ENCODE data around the gene DUSP19. TPM values are rescaled to one million over a fixed set of nuclear protein-coding genes. Genes with fewer than 3 reads are reported as not detected.

DUSP19 gene
- total and polyA plus RNA-seq, 10 of the 15 experiments (the other 5 are each of a cell fraction or from before 2014, with no cell fraction given) = 0.16 to 1.7 (median 0.57) TPM

- TF ChIP-seq NKRF (conservative IDR thresholded peaks at IDR 0.05) = no peak
- TF ChIP-seq YBX1 (IDR thresholded peaks at IDR 0.05) = no peak
Observed at GRCh38 chr2:183149489-183149888, 70.9 kb downstream of the DUSP19 start (continued).

Small RNA genes within 50 kb of the gene (small RNA-seq; reads per million reads assigned to genes)
- not detected for gene RF00599

Other genes with a start within 250 kb of the DUSP19 start
- not detected in 2 replicates for gene FRZB, start 212.1 kb upstream of the DUSP19 start, total RNA-seq (2014; rRNA removed)
- gene FRZB, start 212.1 kb upstream of the DUSP19 start, total RNA-seq (2014; rRNA removed; fragmentation: Illumina TruSeq; extraction: Trizol) = not detected in 2 replicates
- not detected in 2 replicates for gene FRZB, start 212.1 kb upstream of the DUSP19 start, total RNA-seq (2021)
- gene FRZB, start 212.1 kb upstream of the DUSP19 start, polyA plus RNA-seq (2011; rRNA removed) = not detected in 2 replicates
- gene FRZB, start 212.1 kb upstream of the DUSP19 start, polyA plus RNA-seq (2014; fragmentation: Illumina TruSeq; extraction: Trizol) = not detected in 2 replicates
- not detected for gene FRZB, start 212.1 kb upstream of the DUSP19 start, polyA plus RNA-seq (2014; fragmentation: Nextera tagmentation; extraction: Ambion mirVana)
- 0.03 TPM in 1 of 2 replicates, not detected in the other for gene FRZB, start 212.1 kb upstream of the DUSP19 start, polyA plus RNA-seq (2014; rRNA removed)
- gene FRZB, start 212.1 kb upstream of the DUSP19 start, polyA plus RNA-seq (2016; fragmentation: Nextera tagmentation; extraction: Ambion mirVana) = not detected
- 0.71 and 1.5 TPM in 2 replicates for gene NCKAP1, start 40.3 kb upstream of the DUSP19 start, total RNA-seq (2014; rRNA removed)
- gene NCKAP1, start 40.3 kb upstream of the DUSP19 start, total RNA-seq (2014; rRNA removed; fragmentation: Illumina TruSeq; extraction: Trizol) = 1.1 and 1.3 TPM in 2 replicates
- 0.93 and 1.3 TPM in 2 replicates for gene NCKAP1, start 40.3 kb upstream of the DUSP19 start, total RNA-seq (2021)
- gene NCKAP1, start 40.3 kb upstream of the DUSP19 start, polyA plus RNA-seq (2011; rRNA removed) = 0.09 and 0.11 TPM in 2 replicates
- 0.82 and 0.93 TPM in 2 replicates for gene NCKAP1, start 40.3 kb upstream of the DUSP19 start, polyA plus RNA-seq (2014; fragmentation: Illumina TruSeq; extraction: Trizol)
- under 1 TPM; 0.31 to 0.37 TPM for gene NCKAP1, start 40.3 kb upstream of the DUSP19 start, polyA plus RNA-seq (2014; fragmentation: Nextera tagmentation; extraction: Ambion mirVana)
- gene NCKAP1, start 40.3 kb upstream of the DUSP19 start, polyA plus RNA-seq (2014; rRNA removed) = 0.55 and 0.61 TPM in 2 replicates
- gene NCKAP1, start 40.3 kb upstream of the DUSP19 start, polyA plus RNA-seq (2016; fragmentation: Nextera tagmentation; extraction: Ambion mirVana) = under 1 TPM; 0.30 to 0.48 TPM
- 21.4 and 26.0 TPM in 2 replicates for gene NUP35, start 45.7 kb downstream of the DUSP19 start, total RNA-seq (2014; rRNA removed)
- 29.1 and 30.8 TPM in 2 replicates for gene NUP35, start 45.7 kb downstream of the DUSP19 start, total RNA-seq (2014; rRNA removed; fragmentation: Illumina TruSeq; extraction: Trizol)
- 20.0 and 24.8 TPM in 2 replicates for gene NUP35, start 45.7 kb downstream of the DUSP19 start, total RNA-seq (2021)
- 32.0 and 37.9 TPM in 2 replicates for gene NUP35, start 45.7 kb downstream of the DUSP19 start, polyA plus RNA-seq (2011; rRNA removed)
- 25.3 and 33.9 TPM in 2 replicates for gene NUP35, start 45.7 kb downstream of the DUSP19 start, polyA plus RNA-seq (2014; fragmentation: Illumina TruSeq; extraction: Trizol)
- 10 to 100 TPM; 34.7 to 57.3 TPM for gene NUP35, start 45.7 kb downstream of the DUSP19 start, polyA plus RNA-seq (2014; fragmentation: Nextera tagmentation; extraction: Ambion mirVana)
- 17.3 and 22.2 TPM in 2 replicates for gene NUP35, start 45.7 kb downstream of the DUSP19 start, polyA plus RNA-seq (2014; rRNA removed)
- 10 to 100 TPM; 30.6 to 33.4 TPM for gene NUP35, start 45.7 kb downstream of the DUSP19 start, polyA plus RNA-seq (2016; fragmentation: Nextera tagmentation; extraction: Ambion mirVana)